NCI-H187 (cell line): ENCODE measurements around the gene CGRRF1.

Source experiments
- DNase-seq, 2 experiments: peaks; one replicate each; lab custom pipeline; 2025; lab: John Stamatoyannopoulos, UW

CGRRF1 gene

DNA sequence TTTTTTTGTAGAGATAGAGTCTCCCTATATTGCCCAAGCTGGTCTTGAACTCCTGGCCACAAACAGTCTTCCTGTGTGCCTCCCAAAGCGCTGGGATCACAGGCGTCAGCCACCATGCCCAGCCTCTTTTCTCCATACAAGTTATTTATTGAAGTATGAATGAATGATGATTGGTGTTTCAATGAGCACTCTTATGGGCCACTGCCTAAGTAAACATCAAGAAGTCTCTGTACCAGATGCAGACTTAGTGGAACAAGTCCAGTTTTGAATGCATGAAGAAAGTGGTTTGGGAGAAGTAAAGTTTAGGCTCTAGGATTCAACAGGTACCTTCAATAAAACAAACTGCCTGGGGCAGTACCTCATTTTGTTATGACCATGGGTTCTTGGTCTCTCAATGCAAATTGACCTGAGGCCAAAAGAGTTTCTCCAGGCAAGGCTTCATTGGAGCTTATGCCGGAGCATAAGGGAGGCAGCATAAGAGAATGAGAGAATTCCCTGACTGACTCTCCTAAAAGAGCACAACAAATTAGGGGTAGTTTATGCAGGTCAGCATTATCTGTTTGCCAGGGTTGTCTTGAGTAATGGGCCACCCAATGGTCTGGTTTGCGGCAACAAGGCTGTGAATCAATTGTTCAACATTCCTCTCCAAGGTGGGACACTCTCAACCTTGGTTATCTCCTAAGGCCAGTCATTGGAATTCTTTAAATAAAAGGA is 19.8 kb upstream of the CGRRF1 start:
- no peak for DNase-seq

DNA sequence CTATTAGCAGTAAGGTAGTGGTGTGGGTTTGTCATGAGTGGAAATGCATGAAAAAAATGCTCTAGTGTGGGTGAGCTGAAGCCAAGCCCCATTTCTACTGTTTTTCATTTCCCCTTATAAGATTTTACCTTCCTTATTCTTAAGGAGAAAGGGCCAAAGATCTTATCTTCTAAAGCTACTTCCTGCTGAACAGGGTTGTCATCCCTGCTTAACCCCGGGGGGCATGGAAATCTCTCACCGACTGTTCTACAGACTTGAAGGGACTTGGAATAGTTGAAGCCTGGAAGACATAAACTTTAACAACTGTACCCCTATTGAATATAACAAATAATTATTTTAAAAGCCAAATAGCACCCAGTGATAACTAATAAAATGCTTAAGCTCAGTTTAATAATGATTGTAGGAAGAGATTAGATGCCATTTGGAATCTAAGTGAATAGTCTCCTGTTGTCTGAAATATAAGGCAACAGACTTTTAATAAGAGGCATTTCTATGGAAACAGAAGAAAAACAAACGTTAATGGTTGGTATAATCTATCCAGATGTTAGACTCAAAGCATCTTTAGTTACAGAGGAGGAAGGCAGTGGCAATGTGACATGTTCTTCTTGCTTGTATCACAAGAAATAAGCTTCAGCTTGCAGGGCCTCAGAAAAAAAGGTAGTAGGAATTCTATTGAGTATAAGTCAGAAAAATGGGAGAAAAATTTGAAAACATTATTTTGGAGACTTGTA is 19.1 kb upstream of the CGRRF1 start:
- no peak for DNase-seq

DNA sequence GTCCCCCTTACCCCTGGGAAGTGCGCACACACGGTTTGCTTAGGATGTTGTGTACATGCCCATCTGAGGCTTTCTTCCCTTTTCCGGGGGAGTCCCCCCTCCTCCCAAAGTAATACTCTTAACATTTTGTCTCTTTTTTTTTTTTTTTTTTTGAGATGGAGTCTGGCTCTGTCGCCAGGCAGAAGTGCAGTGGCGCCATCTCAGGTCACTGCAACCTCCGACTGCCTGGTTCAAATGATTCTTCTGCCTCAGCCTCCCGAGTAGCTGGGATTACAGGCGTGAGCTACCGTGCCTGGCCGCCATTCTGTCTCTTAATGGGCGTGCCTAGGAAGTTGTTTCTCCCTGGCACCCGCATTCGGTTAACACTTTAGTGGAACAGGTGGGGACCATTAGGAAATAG is 16.4 kb upstream of the CGRRF1 start:
- DNase-seq: no peak

DNA sequence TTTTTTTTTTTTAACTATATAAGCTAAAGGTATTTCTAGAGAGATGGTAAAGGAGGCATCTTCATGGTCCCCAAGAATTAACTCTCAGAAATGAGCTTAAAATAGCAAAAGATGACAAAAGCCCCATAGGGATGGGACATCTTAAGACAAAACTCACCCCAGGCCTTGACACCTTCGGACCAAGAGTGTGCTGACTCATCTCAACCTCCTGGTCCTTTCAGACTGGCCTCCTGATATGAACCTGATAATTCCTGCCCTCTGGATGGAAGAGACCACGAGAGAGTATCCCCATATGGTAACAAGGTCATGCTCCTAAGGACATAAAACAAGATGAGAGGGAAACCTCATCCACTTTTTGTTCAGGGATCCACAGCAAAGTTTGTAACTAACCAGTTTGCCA is 12.5 kb upstream of the CGRRF1 start:
- no peak for DNase-seq

DNA sequence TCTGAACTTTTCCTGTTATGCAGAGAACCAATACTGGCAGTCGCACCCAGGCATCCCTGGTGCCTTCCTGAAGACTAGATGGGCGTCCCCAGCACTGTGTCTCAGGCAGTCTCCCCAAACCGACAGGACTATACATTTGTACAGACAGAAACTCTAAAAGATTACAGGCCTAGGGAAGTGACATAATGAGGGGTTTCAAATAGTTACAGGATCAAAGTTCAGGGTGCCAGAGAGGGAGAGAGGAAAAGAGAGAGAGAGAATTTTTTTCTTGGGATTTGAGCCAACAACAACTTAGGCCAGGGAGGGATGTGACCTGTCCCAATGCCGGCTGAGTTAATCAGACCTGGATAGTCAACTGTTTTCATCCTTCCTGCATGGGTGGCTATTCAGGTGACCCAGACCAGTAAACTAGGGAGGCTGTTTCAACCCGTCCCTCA is 11.6 kb upstream of the CGRRF1 start:
- no peak for DNase-seq

DNA sequence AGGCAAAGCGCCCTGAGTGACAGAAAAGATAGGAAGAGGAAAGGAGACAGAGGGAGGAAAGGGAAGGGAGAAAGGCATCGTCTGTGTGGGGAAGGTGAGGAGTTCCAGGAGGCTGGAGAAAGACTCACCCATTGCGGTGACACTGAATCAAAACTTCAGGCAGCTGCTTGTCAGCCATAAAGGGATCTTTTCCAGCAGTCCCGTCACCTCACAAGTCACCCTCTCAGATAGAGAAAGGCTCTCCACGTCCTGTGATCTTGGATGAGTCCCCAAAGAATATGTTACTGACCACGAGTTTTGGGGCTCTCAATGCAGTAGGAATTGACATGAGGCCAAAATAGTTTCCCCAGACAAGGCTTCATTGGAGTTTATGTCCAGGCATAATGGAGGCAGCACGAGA is 11.1 kb upstream of the CGRRF1 start:
- no peak for DNase-seq

DNA sequence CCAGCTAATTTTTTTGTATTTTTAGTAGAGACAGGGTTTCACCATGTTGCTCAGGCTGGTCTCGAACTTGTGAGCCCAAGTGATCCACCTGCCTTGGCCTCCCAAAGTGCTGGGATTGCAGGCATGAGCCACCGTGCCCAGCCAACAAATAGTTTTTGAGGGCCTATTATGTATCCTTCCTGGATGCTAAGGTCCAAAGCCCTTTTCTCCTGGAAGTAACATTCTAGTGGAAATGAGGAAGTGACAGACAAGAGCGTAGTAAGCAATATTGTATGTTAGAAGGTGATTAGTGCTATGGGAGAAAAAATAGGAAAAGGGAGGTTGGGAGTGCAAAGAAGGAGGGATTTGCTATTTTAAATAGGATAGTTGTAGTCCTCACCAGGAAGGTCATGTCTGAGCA is 9.0 kb upstream of the CGRRF1 start:
- DNase-seq: no peak

DNA sequence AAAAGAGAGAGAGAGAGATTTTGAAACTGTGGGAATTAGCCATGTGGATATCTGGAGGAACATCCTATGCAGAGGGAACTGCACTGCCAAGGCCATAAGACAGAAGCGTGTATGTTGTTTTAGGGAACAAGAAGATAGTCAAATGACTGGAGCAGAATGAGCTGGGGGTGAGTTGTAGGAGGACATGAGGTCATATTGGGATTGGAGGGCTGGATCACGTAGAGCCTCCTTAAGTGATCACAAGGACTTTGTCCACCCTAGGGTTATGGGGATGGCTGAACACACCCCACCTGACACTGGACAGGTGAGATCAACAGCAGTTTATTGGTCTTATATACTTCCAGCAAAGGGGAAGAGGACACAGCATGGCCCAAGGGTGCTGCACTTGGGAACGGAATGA is 8.2 kb upstream of the CGRRF1 start:
- no peak for DNase-seq

DNA sequence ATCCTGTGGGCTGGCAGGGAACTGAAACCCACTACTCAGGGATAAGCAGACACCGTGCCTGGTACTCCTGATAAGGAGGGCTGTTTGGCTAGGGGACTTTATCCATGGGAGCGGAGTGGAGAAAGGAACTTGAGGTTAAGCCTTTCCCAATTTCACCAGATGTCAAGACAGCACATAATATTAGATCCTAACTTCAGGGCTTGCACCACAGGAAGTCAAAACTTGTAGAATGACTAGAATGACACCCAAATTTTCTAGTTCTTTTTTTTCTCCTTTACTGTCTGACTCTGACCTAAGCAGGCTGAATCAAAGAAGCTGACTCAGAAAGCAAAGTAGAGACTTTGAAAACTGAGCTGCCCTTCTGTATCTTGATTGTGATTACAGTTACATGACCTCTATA is 7.1 kb upstream of the CGRRF1 start:
- no peak for DNase-seq

DNA sequence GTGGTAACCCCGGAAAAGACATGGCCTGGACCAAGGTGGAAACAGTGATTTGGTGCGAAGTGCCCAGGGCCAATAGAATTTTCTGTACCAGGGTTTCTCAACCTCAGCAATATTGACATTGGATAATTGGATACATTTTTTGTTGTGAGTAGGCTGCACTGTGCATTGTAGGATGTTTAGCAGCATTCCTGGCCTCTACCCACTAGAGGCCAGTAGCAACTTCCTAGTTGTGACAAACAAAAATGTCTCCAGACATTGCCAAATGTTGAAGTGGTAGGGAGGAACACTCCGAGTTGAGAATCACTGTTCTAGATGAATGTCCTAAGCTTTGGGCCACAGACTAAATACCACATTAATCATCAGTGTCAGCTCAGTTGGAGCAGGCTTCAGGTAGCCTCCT is 6.2 kb upstream of the CGRRF1 start:
- no peak for DNase-seq

DNA sequence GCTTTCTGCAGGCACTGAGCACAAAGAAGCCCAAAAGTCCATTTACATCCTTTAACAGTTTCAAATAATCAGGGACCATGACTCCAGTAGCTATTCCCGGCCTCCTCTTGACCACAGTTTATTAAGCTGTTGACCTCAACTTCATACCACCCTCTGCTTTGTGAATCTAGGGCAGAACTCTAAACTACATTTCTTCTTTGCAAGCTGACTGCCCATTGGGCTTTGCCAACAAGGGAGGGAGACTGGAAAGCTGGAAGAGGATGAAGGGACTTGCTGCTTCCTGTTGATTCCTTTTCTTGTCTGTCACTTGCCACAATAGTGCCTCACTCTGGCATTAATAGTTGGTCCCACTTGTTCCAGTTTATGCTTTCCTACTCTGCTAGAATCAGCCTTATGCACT is 2.7 kb downstream of the CGRRF1 start:
- DNase-seq: no peak

DNA sequence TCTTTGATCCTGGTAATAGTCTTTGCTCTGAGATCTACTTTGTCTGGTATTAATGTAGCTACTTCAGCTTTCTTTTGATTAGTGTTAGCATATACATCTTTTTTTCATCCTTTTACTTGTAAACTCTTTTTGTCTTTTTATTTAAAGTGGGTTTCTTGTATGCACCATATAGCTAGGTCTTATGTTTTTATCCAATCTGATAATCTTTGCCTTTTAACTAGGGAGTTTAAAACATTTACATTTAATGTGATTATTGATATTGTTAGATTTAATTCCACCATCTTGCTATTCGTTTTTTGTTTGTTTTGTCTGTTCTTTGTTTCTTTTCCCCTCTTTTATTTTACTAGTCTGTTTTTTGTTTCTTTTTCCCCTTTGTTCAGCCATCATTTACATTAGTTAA is 6.0 kb downstream of the CGRRF1 start:
- no peak for DNase-seq

DNA sequence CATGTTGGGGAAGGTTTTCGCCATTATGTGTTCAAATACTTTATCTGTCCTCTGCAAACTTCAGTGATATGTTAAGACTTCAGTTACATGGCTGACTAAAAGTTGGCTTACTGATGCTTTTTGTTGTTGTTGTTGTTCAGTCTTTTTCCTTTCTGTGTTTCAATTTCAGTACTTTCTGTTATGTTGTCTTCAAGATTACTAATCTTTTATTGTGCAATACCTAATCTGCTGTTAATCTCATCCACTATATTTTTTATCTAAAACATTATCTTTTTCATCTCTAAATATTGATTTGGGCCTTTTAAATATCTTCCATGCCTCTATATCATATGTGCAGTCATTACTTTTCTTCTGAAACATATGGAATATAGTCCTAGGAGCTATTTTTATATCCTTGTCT is 7.0 kb downstream of the CGRRF1 start:
- no peak for DNase-seq

DNA sequence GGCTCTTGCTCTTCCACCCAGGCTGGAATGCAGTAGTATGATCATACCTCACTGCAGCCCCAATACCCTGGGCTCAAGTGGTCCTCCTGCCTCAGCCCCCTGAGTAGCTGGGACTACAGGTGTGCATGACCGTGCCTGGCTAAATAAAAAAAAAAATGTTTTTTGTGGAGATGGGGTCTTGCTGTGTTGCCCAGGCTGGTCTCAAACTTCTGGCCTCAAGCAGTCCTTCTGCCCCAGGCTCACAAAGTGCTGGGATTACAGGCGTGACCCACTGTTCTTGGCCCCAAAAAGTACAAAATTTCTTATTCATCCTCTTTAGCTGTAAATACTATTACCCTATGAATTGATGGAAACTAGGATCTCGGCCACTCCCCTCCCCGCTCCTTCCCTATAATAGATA is 14.7 kb downstream of the CGRRF1 start:
- DNase-seq: no peak

DNA sequence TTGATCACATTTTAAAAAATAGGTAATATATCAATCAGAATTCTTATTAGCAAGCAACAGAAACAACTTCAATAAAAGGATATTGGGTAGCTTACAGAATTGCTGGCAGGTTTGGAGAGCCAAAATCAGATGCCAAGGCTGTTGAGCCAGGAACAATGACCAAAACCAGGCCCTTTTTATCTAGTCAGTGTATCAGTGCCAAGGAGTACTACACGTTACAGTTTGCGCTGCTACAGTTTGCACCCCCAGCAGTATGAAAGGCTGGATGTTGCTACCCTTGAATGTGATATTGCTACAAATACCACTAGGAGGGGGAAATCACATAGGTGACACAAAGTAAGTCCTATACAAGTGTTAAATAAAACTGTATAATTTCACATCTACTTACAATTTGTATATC is 19.3 kb downstream of the CGRRF1 start:
- no peak for DNase-seq

DNA sequence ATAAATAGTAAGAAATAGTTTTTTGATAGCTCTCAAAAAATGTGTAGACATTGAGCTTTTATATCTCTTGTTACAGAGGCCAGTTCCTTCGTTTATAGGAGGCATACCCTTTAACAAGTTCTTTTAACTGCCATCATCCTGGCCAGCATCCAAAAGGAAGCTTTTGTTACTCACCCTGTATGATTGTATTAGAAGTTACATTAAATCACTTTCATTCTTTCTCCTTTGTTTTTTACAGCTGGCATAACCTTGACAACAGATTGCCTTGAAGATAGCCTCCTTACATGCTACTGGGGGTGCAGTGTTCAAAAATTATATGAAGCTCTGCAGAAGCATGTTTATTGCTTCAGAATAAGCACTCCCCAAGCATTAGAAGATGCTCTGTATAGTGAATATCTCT is 20.1 kb downstream of the CGRRF1 start:
- no peak for DNase-seq

DNA sequence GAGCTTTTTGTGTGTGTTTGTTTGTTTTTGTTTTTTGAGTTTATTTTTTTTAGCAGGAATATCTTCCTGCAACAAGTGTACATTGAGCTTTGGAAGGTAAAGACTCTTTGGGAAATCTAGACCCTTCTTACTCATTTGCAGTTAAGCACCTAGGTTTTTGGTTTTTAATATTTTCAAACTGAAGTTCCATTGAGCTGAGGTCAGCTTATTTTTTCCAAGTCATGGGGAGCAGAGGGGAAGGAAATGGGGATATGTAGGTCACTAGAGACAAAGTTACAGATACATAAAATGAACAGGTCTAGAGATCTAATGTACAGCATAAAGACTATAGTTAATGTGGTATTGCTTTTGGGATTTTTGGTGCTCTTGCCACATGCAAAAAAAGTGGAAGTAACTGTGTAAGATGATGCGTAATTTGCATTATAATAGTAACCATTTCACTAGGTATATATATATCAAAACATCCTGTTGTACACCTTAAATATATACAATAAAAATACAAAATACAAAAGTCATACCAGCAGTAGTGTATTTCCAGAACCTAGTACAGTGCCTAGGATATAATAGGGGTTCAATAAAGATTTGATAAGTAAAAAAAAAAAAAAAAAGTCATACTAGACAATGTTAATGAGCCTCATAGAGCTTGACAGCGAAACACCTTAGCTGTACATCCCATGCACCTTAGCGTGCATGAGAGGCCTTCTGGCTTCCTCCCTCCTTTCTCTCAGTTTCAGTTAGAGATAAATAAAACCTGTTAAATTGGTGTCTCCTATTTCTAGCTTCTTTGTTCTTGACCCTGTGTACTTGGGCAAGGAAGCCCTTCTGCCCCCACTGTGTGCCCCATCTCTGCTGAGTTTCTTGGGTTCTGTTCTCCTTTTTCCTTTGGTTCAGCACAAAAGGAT is 22.7 kb downstream of the CGRRF1 start:
- DNase-seq: no peak

DNA sequence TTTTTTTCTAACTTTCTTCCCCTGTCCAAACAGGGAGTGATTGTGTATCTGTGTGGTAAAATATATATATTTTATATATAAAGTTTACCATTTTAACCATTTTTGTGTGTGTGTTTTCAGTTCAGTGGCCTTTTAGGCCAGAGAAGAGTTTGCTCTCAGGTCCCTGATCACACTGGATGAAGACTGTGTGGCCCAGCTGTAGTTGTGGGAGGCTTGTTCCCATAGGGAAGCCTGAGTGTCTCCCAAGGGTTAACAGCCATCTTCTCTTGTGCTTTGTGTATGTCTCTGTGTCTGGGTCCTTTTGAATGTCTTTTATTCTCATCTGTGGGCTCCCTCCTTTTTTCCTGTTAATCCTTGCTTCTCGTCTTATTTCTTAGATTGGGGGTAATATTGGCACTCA is 23.4 kb downstream of the CGRRF1 start:
- no peak for DNase-seq

DNA sequence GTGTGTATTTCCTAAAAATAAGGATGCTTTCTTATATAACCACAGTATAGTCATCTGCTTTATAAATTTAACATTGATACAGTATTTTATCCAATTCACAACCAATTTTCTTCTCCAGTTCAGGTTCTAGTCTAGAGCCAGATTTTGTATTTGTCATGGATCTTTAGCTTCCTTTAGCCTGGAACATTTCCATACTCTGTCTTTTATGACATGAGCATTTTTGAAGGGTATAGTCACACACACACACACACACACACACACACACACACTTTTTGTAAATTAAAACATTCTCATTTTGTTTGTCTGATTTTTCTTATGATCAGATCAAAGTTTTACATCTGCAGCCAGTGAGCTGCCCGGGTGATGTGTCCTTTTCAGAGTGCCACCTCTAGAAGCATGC is 25.4 kb downstream of the CGRRF1 start:
- DNase-seq: no peak

DNA sequence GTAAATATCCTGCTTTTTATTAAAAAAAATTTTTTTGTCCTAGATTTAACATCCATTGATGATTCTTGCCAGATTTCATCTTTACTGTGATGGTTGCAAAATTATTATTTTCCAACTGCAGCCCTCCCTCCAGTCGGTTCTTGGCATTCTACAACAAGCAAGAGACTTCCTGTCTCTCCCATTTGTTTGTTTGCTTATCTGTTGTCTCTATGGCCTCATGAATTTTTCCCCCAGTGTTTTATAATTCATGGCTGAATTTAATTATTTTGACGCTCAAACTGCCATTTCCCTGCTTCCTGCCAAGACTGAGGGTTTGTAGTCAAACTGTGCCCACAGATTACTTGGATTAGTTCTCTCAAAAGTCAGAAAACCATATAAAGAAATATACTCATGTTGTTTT is 25.9 kb downstream of the CGRRF1 start:
- no peak for DNase-seq

DNA sequence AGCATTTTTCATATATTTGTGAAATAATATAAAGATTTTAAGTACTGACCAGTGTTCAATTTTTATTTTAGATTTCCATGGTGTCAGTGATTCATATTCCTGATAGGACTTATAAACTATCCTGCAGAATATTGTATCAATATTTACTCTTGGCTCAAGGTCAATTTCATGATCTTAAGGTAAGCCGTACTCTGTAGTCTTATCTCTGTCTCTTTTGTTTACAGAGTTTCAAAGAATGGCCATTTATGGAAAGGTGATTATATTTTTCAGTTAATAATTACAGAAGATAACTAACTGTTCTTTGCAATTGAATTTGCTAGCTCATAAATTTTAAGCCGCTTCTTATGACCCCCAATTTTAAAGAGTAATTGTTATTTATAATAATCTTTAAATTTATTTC is 27.9 kb downstream of the CGRRF1 start:
- DNase-seq: no peak

DNA sequence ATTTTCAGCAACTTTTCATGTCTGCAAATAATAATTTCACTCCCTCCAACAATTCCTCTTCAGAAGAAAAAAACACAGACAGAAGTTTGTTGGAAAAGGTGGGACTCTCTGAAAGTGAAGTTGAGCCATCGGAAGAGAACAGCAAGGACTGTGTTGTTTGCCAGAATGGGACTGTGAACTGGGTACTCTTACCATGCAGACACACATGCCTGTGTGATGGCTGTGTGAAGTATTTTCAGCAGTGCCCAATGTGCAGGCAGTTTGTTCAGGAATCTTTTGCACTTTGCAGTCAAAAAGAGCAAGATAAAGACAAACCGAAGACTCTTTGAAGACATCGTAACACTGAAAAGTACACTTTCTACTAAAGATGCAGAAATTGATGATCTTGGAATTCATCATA is 28.3 kb downstream of the CGRRF1 start:
- no peak for DNase-seq

DNA sequence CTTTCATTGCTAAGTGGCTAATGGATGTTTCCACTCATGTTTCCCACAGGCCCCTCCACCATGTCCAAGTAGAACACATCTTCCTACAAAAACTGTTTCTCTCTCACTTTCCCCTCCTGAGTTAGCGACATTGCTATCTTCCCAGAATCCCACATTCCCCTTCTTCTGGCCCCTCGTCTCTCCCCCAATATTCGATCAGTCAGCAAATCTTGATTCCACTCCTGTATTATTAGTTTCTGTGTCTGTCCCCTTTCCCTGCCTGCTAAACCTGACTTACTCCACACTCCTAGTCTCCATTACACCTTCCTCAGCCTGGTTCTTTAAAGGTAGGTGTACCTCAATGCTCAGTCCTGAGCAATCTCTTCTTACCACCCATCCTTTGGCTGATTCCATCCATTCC is 37.9 kb downstream of the CGRRF1 start:
- DNase-seq: no peak
